GM06990 (cell line): ENCODE measurements around the gene CAMK1D.

ENCODE experiments used
- DNase-seq: peaks from one replicate; pipeline ENCODE4 v3.0.0-alpha.2; 2011; ENCODE audit not compliant: insufficient read length; ENCODE audit errors: extremely low read depth
- H3K27me3 ChIP-seq: replicated peaks from 2 replicates; pipeline ENCODE4 v1.6.0; 2011; ENCODE audit warnings: low read length; ENCODE audit not compliant: control insufficient read depth, insufficient read depth
- H3K36me3 ChIP-seq: 2 replicates; pipeline ENCODE4 v1.5.1; 2011; ENCODE audit warnings: low read length; ENCODE audit not compliant: control insufficient read depth, insufficient read depth
- H3K4me3 ChIP-seq: replicated peaks from 2 replicates; pipeline ENCODE4 v1.5.1; 2011; ENCODE audit warnings: low read depth, mild to moderate bottlenecking, control low read depth, low read length
- TF ChIP-seq, protein P1 (sequence below): IDR thresholded peaks from 2 replicates; pipeline ENCODE4 v1.5.1; 2011; ENCODE audit warnings: low read length, control low read depth, mild to moderate bottlenecking, inconsistent platforms; ENCODE audit not compliant: insufficient read depth, poor library complexity, severe bottlenecking

CAMK1D gene

DNA sequence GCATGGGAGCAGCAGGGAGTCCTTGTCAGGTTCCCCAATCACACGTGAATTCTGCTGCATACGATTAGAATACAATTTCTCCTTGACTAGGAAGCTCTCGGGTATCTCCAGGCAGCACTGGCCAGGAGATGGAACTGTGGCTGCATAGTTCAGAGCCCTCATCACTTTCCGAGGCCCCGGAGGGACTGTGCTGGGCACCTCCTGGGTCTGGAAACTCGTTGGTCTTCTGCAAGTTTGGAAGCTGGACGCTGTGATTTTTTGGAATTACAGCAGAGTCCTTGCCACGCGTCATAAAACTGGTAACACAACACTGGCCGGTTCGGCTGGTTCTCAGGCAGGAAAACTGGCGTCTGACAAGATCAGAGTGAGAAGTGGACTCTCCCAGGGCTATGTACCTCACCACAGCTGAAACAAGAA lies 436.1 kb downstream of the CAMK1D start:
- peaks cover 1% of the 10 kb centered on the region; the same call in 1 of the 2 replicates for H3K36me3 ChIP-seq
- H3K27me3 ChIP-seq, result no peaks in the 10 kb centered on the region
- H3K4me3 ChIP-seq, result no peak overlapping the region
- no peak for DNase-seq
- TF ChIP-seq, protein P1, sequence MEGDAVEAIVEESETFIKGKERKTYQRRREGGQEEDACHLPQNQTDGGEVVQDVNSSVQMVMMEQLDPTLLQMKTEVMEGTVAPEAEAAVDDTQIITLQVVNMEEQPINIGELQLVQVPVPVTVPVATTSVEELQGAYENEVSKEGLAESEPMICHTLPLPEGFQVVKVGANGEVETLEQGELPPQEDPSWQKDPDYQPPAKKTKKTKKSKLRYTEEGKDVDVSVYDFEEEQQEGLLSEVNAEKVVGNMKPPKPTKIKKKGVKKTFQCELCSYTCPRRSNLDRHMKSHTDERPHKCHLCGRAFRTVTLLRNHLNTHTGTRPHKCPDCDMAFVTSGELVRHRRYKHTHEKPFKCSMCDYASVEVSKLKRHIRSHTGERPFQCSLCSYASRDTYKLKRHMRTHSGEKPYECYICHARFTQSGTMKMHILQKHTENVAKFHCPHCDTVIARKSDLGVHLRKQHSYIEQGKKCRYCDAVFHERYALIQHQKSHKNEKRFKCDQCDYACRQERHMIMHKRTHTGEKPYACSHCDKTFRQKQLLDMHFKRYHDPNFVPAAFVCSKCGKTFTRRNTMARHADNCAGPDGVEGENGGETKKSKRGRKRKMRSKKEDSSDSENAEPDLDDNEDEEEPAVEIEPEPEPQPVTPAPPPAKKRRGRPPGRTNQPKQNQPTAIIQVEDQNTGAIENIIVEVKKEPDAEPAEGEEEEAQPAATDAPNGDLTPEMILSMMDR, result no peak

DNA sequence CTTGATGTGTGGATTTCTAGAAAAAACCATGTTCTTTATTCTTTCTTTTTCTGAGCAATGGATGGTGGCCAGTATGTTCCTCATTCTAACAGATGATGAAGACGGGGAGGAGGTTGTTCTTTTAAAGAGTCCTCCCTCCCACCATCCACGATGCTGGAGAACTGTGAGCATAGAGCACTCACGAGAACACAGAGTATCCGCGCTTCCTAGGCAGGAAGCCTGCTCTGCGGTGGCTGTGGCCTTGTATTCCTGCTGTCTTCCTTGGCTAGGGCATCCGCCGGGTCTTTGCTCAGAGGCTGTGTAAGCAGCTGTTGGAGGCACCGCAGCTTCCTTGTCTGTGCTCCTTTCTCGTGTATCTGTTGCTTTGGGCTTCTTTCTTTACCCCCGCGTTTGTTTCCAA lies 437.9 kb downstream of the CAMK1D start:
- no peak for DNase-seq
- Histone ChIP-seq H3K27me3 (no peaks in the 10 kb centered on the region), H3K4me3 (no peak overlapping the region), H3K36me3 (peaks cover 1% of the 10 kb centered on the region; the same call in 1 of the 2 replicates)
- TF ChIP-seq, protein P1, result no peak

DNA sequence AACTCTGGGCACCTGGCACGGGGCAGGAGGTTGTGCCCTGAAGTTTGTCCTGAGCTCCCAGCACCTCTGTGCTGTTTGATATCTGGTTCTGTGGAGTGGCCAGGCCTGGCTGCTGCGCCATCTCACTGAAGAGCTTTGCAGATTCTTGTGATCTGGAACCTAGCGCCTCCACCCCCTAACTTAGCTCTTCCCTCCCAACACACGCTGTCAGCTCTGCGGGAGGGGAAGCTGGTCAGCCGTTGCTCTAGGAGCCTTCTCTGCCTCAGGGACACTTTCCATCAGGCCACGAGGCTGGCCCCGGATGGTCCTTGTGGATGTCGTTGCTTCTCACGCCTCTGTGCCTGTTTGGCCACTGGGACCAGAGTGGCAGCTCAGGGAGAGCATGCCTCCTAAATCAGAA lies 438.9 kb downstream of the CAMK1D start:
- no peak for DNase-seq
- H3K4me3 ChIP-seq, result no peak overlapping the region
- TF ChIP-seq, protein P1, result no peak
- H3K27me3 ChIP-seq, result no peaks in the 10 kb centered on the region
- 0 out of 2 replicates have a peak, but pooled peaks cover under 1% of the 10 kb centered on the region for H3K36me3 ChIP-seq

DNA sequence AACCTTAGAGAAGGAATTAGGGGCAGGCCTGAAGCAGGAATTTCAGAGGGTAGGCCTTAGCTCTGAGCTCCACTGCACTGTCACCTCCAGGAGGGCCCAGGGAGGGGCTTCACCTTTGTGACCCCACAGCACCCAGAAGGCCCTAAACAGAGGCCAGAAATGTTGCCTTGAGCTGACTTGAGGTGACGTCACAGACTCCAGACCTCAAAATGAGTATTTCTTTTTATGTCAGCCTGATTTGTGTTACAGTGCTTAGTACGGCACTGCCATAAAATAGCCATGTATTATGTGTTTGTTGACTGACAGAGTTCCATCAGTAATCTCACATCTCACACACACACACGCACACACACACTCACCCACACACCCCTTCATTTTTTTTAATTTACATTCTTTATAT lies 440.9 kb downstream of the CAMK1D start:
- TF ChIP-seq, protein P1, result no peak

DNA sequence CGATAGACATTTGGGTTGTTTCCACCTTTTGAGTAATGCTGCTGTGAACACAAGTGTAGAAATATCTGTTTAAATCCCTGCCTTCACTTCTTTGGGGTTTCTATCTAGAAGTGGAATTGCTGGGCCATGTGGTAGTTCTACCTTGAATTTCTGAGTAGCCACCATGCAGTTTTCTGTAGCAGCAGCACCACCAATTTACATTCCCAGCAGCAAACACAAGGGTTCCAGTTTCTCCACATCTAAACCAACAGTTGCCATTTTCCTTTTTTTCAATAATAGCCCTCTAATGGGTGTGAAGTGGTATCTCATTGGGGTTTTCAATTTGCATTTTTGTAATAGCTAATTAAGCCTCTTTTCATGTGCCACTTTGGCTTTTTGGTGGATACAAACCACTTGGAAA lies 442.4 kb downstream of the CAMK1D start:
- Histone ChIP-seq H3K36me3 (no peaks in the 10 kb centered on the region), H3K4me3 (no peak overlapping the region), H3K27me3 (no peaks in the 10 kb centered on the region)
- no peak for DNase-seq
- TF ChIP-seq, protein P1, result no peak

More for the DNA sequence above, 440.9 kb downstream of the CAMK1D start:
- DNase-seq, result no peak
- Histone ChIP-seq H3K27me3 (no peaks in the 10 kb centered on the region), H3K36me3 (no peaks in the 10 kb centered on the region), H3K4me3 (no peak overlapping the region)
